Measurements from ENCODE around the gene MTHFD1L.

MTHFD1L gene

GRCh38 chr6:151070631-151071051 is 205.1 kb downstream of the MTHFD1L start:
- no peaks in the 10 kb centered on the region for H3K27me3 ChIP-seq (ENCODE audit: low read length)
- H3K9me3 ChIP-seq (ENCODE audit: insufficient read depth, low read length) = no peaks in the 10 kb centered on the region
- H3K36me3 ChIP-seq (ENCODE audit: low read length) = peaks cover 14% of the 10 kb centered on the region
- TF ChIP-seq, protein P1, sequence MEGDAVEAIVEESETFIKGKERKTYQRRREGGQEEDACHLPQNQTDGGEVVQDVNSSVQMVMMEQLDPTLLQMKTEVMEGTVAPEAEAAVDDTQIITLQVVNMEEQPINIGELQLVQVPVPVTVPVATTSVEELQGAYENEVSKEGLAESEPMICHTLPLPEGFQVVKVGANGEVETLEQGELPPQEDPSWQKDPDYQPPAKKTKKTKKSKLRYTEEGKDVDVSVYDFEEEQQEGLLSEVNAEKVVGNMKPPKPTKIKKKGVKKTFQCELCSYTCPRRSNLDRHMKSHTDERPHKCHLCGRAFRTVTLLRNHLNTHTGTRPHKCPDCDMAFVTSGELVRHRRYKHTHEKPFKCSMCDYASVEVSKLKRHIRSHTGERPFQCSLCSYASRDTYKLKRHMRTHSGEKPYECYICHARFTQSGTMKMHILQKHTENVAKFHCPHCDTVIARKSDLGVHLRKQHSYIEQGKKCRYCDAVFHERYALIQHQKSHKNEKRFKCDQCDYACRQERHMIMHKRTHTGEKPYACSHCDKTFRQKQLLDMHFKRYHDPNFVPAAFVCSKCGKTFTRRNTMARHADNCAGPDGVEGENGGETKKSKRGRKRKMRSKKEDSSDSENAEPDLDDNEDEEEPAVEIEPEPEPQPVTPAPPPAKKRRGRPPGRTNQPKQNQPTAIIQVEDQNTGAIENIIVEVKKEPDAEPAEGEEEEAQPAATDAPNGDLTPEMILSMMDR (IDR thresholded peaks at IDR 0.05; ENCODE audit: insufficient read depth, low read length, poor library complexity, severe bottlenecking) = no peak
- no peak for TF ChIP-seq EZH2phosphoT487 (conservative IDR thresholded peaks at IDR 0.05; ENCODE audit: low read length)
- H3K4me3 ChIP-seq (ENCODE audit: insufficient read depth, low read length, poor library complexity, severe bottlenecking) = no peak overlapping the region
- H4K20me1 ChIP-seq (ENCODE audit: low read depth, low read length) = no peaks in the 10 kb centered on the region
- no peaks in the 10 kb centered on the region for H3K79me2 ChIP-seq (ENCODE audit: insufficient read depth, low read length)
- H3K27ac ChIP-seq (ENCODE audit: low read depth, low read length) = no peak overlapping the region
- no peaks in the 10 kb centered on the region for H3K9me2 ChIP-seq (replicated peaks; ENCODE audit: insufficient read depth, low read length)
- no peaks in the 10 kb centered on the region for H3F3A ChIP-seq (ENCODE audit: insufficient read depth)
- no peak overlapping the region for H3K9ac ChIP-seq (ENCODE audit: low read length)
- H2AFZ ChIP-seq (ENCODE audit: low read depth, low read length, severe bottlenecking) = no peak overlapping the region
- H3K4me2 ChIP-seq (ENCODE audit: low read depth, low read length, poor library complexity, severe bottlenecking) = no peak overlapping the region

DNA sequence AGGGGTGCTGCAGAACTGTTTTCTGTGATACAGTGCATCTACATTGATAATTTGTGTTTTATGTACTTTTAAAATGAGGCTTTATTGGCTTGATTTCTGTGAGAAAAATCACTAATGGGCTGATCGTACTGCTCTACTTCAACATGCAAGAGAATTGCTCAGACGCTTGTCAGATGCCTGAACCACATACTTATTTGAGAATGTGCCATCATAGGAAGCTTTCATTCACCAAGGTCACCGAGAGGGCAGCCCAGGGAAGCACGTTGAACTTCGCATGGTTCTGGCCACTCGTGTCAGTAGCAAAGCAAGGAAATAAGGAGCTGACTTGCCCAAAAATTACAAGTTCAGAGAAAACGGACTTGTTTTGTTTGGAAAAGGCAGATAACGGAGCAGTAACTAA is 205.8 kb downstream of the MTHFD1L start:
- Histone ChIP-seq H3F3A (ENCODE audit: insufficient read depth) (no peaks in the 10 kb centered on the region), H3K9ac (ENCODE audit: low read length) (no peak overlapping the region), H3K4me3 (ENCODE audit: insufficient read depth, low read length, poor library complexity, severe bottlenecking) (no peak overlapping the region), H3K79me2 (ENCODE audit: insufficient read depth, low read length) (no peaks in the 10 kb centered on the region), H3K27me3 (ENCODE audit: low read length) (no peaks in the 10 kb centered on the region), H4K20me1 (ENCODE audit: low read depth, low read length) (no peaks in the 10 kb centered on the region), H3K9me3 (ENCODE audit: insufficient read depth, low read length) (no peaks in the 10 kb centered on the region), H2AFZ (ENCODE audit: low read depth, low read length, severe bottlenecking) (no peak overlapping the region), H3K4me2 (ENCODE audit: low read depth, low read length, poor library complexity, severe bottlenecking) (no peak overlapping the region), H3K9me2 (replicated peaks; ENCODE audit: insufficient read depth, low read length) (no peaks in the 10 kb centered on the region), H3K36me3 (ENCODE audit: low read length) (peaks cover 15% of the 10 kb centered on the region), H3K27ac (ENCODE audit: low read depth, low read length) (no peak overlapping the region)
- TF ChIP-seq EZH2phosphoT487 (conservative IDR thresholded peaks at IDR 0.05; ENCODE audit: low read length) = no peak
- TF ChIP-seq, protein P1 (IDR thresholded peaks at IDR 0.05; ENCODE audit: insufficient read depth, low read length, poor library complexity, severe bottlenecking) = no peak

DNA sequence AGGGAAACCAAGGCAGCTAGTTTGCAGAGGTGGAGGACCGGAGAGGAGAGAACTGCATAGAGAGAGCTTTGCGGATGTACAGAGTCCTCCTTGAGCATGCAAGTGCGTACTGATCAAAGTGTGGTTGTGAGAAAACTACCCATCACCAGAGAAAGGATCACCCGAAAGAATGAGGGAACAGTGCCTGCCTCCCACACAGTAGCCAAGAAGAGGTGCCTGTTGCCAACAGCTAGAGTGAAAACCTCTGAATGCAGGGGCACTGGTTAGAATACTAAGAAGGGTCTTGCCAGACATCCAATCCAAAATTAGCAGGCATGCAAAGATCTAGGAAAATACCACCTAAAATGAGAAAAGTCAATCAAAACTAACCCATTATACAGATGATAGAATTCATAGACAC is 207.6 kb downstream of the MTHFD1L start:
- Histone ChIP-seq H3K27me3 (ENCODE audit: low read length) (no peaks in the 10 kb centered on the region), H3F3A (ENCODE audit: insufficient read depth) (no peaks in the 10 kb centered on the region), H3K27ac (ENCODE audit: low read depth, low read length) (no peak overlapping the region), H2AFZ (ENCODE audit: low read depth, low read length, severe bottlenecking) (no peak overlapping the region), H3K4me2 (ENCODE audit: low read depth, low read length, poor library complexity, severe bottlenecking) (no peak overlapping the region), H3K4me3 (ENCODE audit: insufficient read depth, low read length, poor library complexity, severe bottlenecking) (no peak overlapping the region), H3K9me2 (replicated peaks; ENCODE audit: insufficient read depth, low read length) (no peaks in the 10 kb centered on the region), H4K20me1 (ENCODE audit: low read depth, low read length) (no peaks in the 10 kb centered on the region), H3K9me3 (ENCODE audit: insufficient read depth, low read length) (no peaks in the 10 kb centered on the region), H3K9ac (ENCODE audit: low read length) (no peak overlapping the region), H3K36me3 (ENCODE audit: low read length) (peaks cover 15% of the 10 kb centered on the region), H3K79me2 (ENCODE audit: insufficient read depth, low read length) (no peaks in the 10 kb centered on the region)
- TF ChIP-seq EZH2phosphoT487 (conservative IDR thresholded peaks at IDR 0.05; ENCODE audit: low read length) = no peak
- TF ChIP-seq, protein P1 (IDR thresholded peaks at IDR 0.05; ENCODE audit: insufficient read depth, low read length, poor library complexity, severe bottlenecking) = no peak

Measured in SU-DHL-6 (cell line).